Umbilical cord (tissue), 2 donors: ENCODE measurements around the gene TCF4. TPM values are rescaled to one million over a fixed set of nuclear protein-coding genes. Genes with fewer than 3 reads are reported as not detected.

Experiments used
- DNase-seq: peaks from one replicate; pipeline ENCODE4 v3.0.0-alpha.2; 2015; ENCODE audit warnings: low spot score
- total RNA-seq: library from RNA; depleted of rRNA; stranded (reverse); fragments of >200 nt; gene quantifications from one replicate; pipeline ENCODE4 v1.2.3, GENCODE V29; 2014; ENCODE audit warnings: low replicate concordance; ENCODE audit not compliant: insufficient read depth

The TCF4 gene
- total RNA-seq, 1 donor from 2014 or later: 136 TPM

- DNase-seq: peak; percentile 91
Observed at GRCh38 chr18:55546851-55547704, 40.9 kb downstream of the TCF4 start.

DNA sequence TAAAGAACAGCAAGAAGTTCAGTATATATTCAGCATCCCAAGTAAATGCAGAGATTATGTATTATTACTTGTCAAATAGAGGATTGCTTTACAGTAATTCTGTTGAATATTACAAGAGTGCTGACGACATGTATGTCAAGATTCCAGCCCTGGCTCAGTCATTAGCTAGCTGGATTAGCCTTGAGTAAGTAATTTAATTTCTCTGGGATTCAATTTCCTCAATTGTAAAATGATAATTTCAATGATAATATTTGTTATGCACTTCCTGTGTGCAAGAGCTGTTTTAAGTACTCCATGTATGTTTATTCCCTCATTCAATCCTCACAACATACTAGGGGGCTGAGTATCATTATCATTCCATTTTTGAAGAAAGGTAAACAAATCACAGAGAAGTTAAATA, 44.0 kb downstream of the TCF4 start:
- DNase-seq: no peak

GRCh38 chr18:55543130-55543704, 44.8 kb downstream of the TCF4 start:
- no peak for DNase-seq

DNA sequence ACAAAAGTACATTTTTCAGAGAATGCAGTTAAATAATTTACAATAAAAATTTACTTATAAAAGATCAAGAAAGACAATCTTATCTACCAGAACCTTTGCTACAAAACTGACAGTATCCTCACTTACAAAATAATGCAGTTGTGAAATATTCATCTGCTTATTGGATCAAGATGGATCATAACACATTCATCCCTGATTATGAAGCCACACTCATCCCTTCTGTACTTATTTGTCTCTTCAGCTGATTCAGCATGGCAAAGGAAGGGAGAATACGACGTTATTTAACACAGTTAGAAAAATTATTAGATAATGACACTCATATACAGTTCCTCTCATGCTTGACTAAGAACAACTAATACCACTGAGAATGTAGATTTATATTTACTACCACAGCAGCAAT, 46.4 kb downstream of the TCF4 start:
- peak; percentile 38 for DNase-seq

- DNase-seq: no peak
Observed at GRCh38 chr18:55539240-55539639, 48.8 kb downstream of the TCF4 start.

GRCh38 chr18:55534996-55535395, 53.0 kb downstream of the TCF4 start:
- no peak for DNase-seq

- DNase-seq: no peak
Observed at GRCh38 chr18:55534547-55534946, 53.4 kb downstream of the TCF4 start.

DNA sequence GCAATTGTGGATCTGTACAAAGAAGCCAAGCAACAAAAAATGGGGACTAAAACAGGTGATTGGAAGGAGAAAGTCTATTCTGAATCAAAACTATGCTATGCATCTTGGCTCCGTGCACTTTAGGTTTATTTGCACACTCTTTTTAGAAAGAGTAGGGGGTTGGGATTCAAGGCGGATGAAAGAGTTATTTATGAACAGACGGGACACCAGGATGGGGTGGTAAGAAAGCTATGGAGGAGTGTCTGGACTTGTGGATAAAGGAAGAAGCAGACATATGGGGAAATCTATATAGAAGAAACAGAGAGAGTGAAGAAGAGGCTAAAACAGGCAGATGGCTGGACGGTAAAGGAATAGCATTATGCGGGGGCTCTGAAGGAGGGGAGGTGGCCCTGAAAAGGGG, 57.8 kb downstream of the TCF4 start:
- DNase-seq: no peak

DNA sequence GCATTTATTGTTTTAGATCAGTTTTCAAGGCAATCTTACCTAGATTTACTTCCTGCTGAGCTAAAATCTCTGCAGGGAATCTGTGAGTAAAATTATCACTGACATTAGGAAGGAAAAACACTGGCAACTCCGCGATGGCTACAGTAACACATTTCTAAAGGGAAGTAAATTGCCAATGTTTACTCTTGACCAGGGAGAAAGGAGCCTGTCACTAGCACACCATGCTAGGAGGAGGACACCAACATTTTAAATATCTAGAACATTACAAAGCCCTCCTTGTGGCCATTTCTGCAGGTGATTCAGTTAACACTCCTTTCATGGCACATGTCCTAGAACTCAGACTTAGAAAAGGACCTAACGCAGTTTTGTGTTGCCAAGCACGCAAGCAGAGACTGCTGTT, 58.4 kb downstream of the TCF4 start:
- DNase-seq: no peak

DNA sequence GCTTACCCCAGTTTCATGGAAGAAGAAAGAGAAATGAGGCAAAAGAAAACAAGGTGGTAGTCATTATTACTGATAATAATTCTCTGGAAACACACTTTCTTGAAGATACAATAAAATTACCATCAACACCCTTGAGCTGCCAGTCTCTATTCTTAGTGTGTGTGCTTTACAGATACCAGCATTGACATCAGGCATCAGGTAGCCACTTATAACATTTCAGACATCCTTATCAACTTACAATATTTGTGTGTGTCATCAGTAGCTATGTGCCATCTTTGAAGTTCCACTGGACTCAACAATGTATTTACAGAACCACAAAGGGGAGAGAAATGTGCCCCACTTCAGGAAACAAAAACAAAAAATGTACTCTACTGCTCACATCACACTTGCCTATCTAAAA, 62.1 kb downstream of the TCF4 start:
- no peak for DNase-seq

- DNase-seq: no peak
Observed at GRCh38 chr18:55524353-55525073, 63.5 kb downstream of the TCF4 start.

DNA sequence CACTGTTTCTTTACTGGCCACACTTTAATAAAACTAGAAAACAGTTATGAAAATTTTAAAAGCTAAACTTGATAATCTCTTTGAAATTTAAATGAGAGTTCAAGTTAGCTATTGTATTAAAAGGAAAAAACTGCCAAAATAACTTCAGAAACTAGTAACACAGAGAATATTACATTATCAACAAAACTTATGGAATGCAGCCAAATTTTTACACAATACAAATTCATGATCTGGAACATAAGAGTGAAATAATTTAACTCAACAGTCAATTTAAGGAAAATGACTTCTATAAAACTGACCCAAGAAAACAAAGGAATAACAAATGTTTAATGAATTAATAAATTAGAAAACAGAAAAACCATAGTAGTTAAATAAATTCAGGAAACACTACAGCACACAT, 65.0 kb downstream of the TCF4 start:
- DNase-seq: no peak

- no peak for DNase-seq
Observed at GRCh38 chr18:55522011-55522410, 66.0 kb downstream of the TCF4 start.

- no peak for DNase-seq
Observed at GRCh38 chr18:55517055-55517454, 70.9 kb downstream of the TCF4 start.

- DNase-seq: no peak
Observed at GRCh38 chr18:55515941-55516710, 71.9 kb downstream of the TCF4 start.

GRCh38 chr18:55515214-55515613, 72.8 kb downstream of the TCF4 start:
- DNase-seq: no peak

DNA sequence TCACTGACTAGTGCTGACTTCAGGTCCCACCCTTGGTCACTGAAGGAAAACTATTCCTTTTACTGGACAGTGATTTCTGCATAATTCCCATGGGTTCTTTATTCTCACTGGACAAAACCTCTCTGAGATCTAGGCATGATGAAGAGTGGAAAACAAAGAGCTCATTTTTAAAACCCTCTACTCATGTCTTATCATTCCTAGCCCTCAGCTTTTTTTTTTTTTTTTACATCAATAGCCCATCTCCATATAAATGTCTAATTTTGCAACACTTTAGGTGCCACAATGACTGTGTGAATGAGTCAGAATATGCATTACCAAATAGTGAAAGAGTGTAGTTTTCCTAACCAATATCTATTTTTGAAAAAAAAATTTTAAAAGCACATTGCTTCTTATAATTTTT, 74.8 kb downstream of the TCF4 start:
- DNase-seq: no peak

- no peak for DNase-seq
Observed at GRCh38 chr18:55511277-55511676, 76.7 kb downstream of the TCF4 start.

GRCh38 chr18:55510809-55511208, 77.2 kb downstream of the TCF4 start:
- DNase-seq: peak; percentile 63

- peak; percentile 22 for DNase-seq
Observed at GRCh38 chr18:55509631-55510324, 78.2 kb downstream of the TCF4 start.

DNA sequence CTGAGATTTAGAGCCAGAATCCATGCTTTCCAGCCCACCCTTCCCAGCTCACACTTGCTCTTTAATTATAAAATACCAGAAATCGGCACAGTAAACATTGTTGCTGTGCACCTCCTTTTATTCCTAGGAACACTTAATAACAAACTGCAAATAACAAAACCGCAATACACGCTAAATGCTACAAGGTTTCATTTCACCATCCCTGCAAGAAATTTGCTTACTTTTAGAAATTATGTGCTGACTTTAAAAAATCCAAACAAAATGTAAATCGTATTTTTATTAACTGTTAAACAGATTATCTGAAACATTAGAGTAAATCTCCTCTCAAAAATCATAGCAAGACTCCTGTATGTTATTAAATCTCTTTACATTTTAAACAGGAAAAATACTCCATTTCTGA, 79.3 kb downstream of the TCF4 start:
- no peak for DNase-seq
